OCI-LY7 (cell line): ENCODE data around the gene ATP6V0D1. TPM values are rescaled to one million over a fixed set of nuclear protein-coding genes. Genes with fewer than 3 reads are reported as not detected.

Experiments used
- BruUV-seq: library from RNA; stranded (reverse); fragments of 400-500 nt; replicated peaks from 2 replicates; lab custom pipeline; 2021; lab: Mats Ljungman, UMichigan
- CTCF ChIA-PET: fragments of 300-600 bp; sonication (Branson Sonifier 250); formaldehyde crosslinking; loops from one replicate; lab custom pipeline; 2022; ENCODE audit warnings: antibody characterized with exemption; ENCODE audit not compliant: unreplicated experiment; lab: Charles Lee
- POLR2A ChIA-PET: fragments of 300-600 bp; sonication (Branson Sonifier 250); formaldehyde crosslinking; loops from one replicate; lab custom pipeline; 2022; ENCODE audit warnings: antibody characterized with exemption; lab: Charles Lee
- DNase-seq: peaks from one replicate; pipeline ENCODE4 v3.0.0-alpha.2; 2015; ENCODE audit warnings: low spot score
- H2AFZ ChIP-seq: fragments of 200-600 bp; sonication (generic), shearing (Covaris generic); 2 replicates; pipeline ENCODE4 v1.6.1; 2014; ENCODE audit warnings: mild to moderate bottlenecking, antibody characterized with exemption, low read length, moderate library complexity
- H3K27ac ChIP-seq: fragments of 200-600 bp; sonication (generic); 2 replicates; pipeline ENCODE4 v1.5.1; 2014; ENCODE audit warnings: mixed run types, low read depth, mild to moderate bottlenecking, moderate library complexity, low read length, inconsistent platforms; ENCODE audit not compliant: poor library complexity, severe bottlenecking
- H3K36me3 ChIP-seq: fragments of 200-600 bp; sonication (generic); 2 replicates; pipeline ENCODE4 v1.6.1; 2014; ENCODE audit warnings: mild to moderate bottlenecking, antibody characterized with exemption, low read length, moderate library complexity, mixed read lengths; ENCODE audit not compliant: insufficient read depth
- H3K4me1 ChIP-seq: fragments of 200-600 bp; sonication (generic); 2 replicates; pipeline ENCODE4 v1.5.1; 2014; ENCODE audit warnings: mild to moderate bottlenecking, low read length; ENCODE audit not compliant: insufficient read depth, poor library complexity, severe bottlenecking
- H3K4me2 ChIP-seq: fragments of 200-600 bp; sonication (generic); 2 replicates; pipeline ENCODE4 v1.6.1; 2014; ENCODE audit warnings: mild to moderate bottlenecking, low read length
- H3K4me3 ChIP-seq: fragments of 200-600 bp; sonication (generic); 2 replicates; pipeline ENCODE4 v1.5.1; 2014; ENCODE audit warnings: mild to moderate bottlenecking, low read depth, low read length; ENCODE audit not compliant: poor library complexity, severe bottlenecking
- H3K79me2 ChIP-seq: fragments of 200-600 bp; sonication (generic); 2 replicates; pipeline ENCODE4 v1.6.1; 2016; ENCODE audit warnings: low read depth, mild to moderate bottlenecking, low read length, moderate library complexity, mixed read lengths; ENCODE audit not compliant: insufficient read depth
- H3K9me2 ChIP-seq: fragments of 200-600 bp; sonication (generic); 2 replicates; pipeline ENCODE4 v1.6.1; 2016; ENCODE audit warnings: mild to moderate bottlenecking, low read length, mixed read lengths; ENCODE audit not compliant: insufficient read depth
- H3K9me3 ChIP-seq: fragments of 200-600 bp; sonication (generic); 2 replicates; pipeline ENCODE4 v1.6.1; 2014; ENCODE audit warnings: mild to moderate bottlenecking, mixed run types, low read length, mixed read lengths
- H4K20me1 ChIP-seq: fragments of 200-600 bp; sonication (generic); 2 replicates; pipeline ENCODE4 v1.6.1; 2014; ENCODE audit warnings: mild to moderate bottlenecking, antibody characterized with exemption, low read length, moderate library complexity, mixed read lengths; ENCODE audit not compliant: insufficient read depth
- CTCF ChIP-seq: fragments of 200-600 bp; sonication (generic); conservative IDR thresholded peaks from 2 replicates; pipeline ENCODE4 v1.5.1; 2014; ENCODE audit warnings: mild to moderate bottlenecking, antibody characterized with exemption, low read length, moderate library complexity, mixed read lengths
- EZH2phosphoT487 ChIP-seq: fragments of 200-600 bp; sonication (generic); IDR thresholded peaks from 2 replicates; pipeline ENCODE4 v1.6.1; 2018; ENCODE audit warnings: low read depth, borderline replicate concordance, mild to moderate bottlenecking, mixed run types, antibody characterized with exemption, low read length, moderate library complexity, mixed read lengths
- intact Hi-C: fragments of 100-400 bp; cut with micrococcal nuclease; formaldehyde crosslinking; loops from one replicate; pipeline ENCODE4 v1.10.0; 2022; ENCODE audit not compliant: unreplicated experiment
- total RNA-seq, 2 experiments: library from RNA; depleted of rRNA in 1 of 2; stranded (reverse); fragments of >200 nt in 1 of 2; shearing (Covaris generic) in 1 of 2; gene quantifications; 2 replicates each; pipeline ENCODE4 v1.2.3, GENCODE V29; 2014 to 2022

Gene ATP6V0D1
- total RNA-seq, 2 experiments from 2014 or later, result 24.4 to 38.0 TPM

GRCh38 chr16:67444259-67445125 lies 36.5 kb downstream of the ATP6V0D1 start:
- CTCF ChIA-PET, result no interaction called here
- Histone ChIP-seq H4K20me1 (no peaks in the 10 kb centered on the region), H3K27ac (no peak overlapping the region), H3K4me2 (no peak overlapping the region), H3K4me3 (no peak overlapping the region), H3K79me2 (no peaks in the 10 kb centered on the region), H3K36me3 (no peaks in the 10 kb centered on the region), H3K9me3 (no peaks in the 10 kb centered on the region), H3K9me2 (no peaks in the 10 kb centered on the region), H3K4me1 (no peaks in the 10 kb centered on the region), H2AFZ (no peak overlapping the region)
- intact Hi-C loops, result no loop called here
- no TSS peak for BruUV-seq
- POLR2A ChIA-PET, result no interaction called here
- DNase-seq, result no peak
- TF ChIP-seq EZH2phosphoT487 (no peak), CTCF (no peak)

- Histone ChIP-seq H3K9me2 (no peaks in the 10 kb centered on the region), H2AFZ (no peak overlapping the region), H3K9me3 (no peaks in the 10 kb centered on the region), H3K4me1 (no peaks in the 10 kb centered on the region), H3K79me2 (no peaks in the 10 kb centered on the region), H3K4me2 (no peak overlapping the region), H4K20me1 (no peaks in the 10 kb centered on the region), H3K36me3 (peaks cover 5% of the 10 kb centered on the region; the same call in 1 of the 2 replicates), H3K27ac (no peak overlapping the region), H3K4me3 (no peak overlapping the region)
- no peak for DNase-seq
- no TSS peak for BruUV-seq
- intact Hi-C loops, result no loop called here
- POLR2A ChIA-PET, result interaction anchor here (0.5 kb wide), 1 partner anchor 326 kb away, joined by 4 read pairs; no protein-coding TSS in a partner anchor
- TF ChIP-seq EZH2phosphoT487 (no peak), CTCF (no peak)
- CTCF ChIA-PET, result no interaction called here
Observed at GRCh38 chr16:67443265-67443664, 37.7 kb downstream of the ATP6V0D1 start.
